Vagina (tissue), 2 donors: ENCODE data around the gene ST6GAL1. TPM values are rescaled to one million over a fixed set of nuclear protein-coding genes. Genes with fewer than 3 reads are reported as not detected.

ENCODE experiments used
- DNase-seq, 2 donors: peaks; one replicate each; pipeline ENCODE4 v3.0.0-alpha.2; 2017; ENCODE audit errors: extremely low spot score in 2 of 2
- H3K27ac ChIP-seq: fragments of 200-600 bp; sonication (generic); one replicate; pipeline ENCODE4 v1.5.1; 2019
- H3K27me3 ChIP-seq: fragments of 200-600 bp; sonication (generic); one replicate; pipeline ENCODE4 v1.5.1; 2019
- H3K36me3 ChIP-seq, 2 donors: fragments of 200-600 bp; sonication (generic); one replicate each; pipeline ENCODE4 v1.5.1; 2017 to 2019
- H3K4me1 ChIP-seq: fragments of 200-600 bp; sonication (generic); one replicate; pipeline ENCODE4 v1.5.1; 2019
- H3K4me3 ChIP-seq, 2 donors: fragments of 200-600 bp; sonication (generic); 1 replicate in 1 of 2; 2 replicates in 1 of 2; pipeline ENCODE4 v1.5.1; 2016 to 2019
- H3K9me3 ChIP-seq: fragments of 200-600 bp; sonication (generic); one replicate; pipeline ENCODE4 v1.5.1; 2019
- POLR2A ChIP-seq, 2 donors: fragments of 450-650 bp; IDR thresholded peaks; one replicate each; pipeline ENCODE4 v1.6.1; 2017; ENCODE audit warnings: antibody characterized with exemption in 2 of 2, mild to moderate bottlenecking in 2 of 2, moderate library complexity in 2 of 2
- POLR2AphosphoS5 ChIP-seq, 2 donors: sonication (generic); formaldehyde crosslinking; IDR thresholded peaks; one replicate each; pipeline ENCODE4 v1.9.0; 2017; ENCODE audit warnings: antibody characterized with exemption in 2 of 2, mild to moderate bottlenecking in 2 of 2, low read depth in 1 of 2; ENCODE audit not compliant: insufficient read depth in 1 of 2
- intact Hi-C: fragments of 100-400 bp; cut with DNase I; formaldehyde crosslinking; loops from one replicate; pipeline ENCODE4 v1.15.1; 2023
- total RNA-seq: library from RNA; depleted of rRNA; stranded (reverse); fragments of >200 nt; gene quantifications from one replicate; pipeline ENCODE4 v1.2.3, GENCODE V29; 2016
- TF ChIP-seq, protein P1 (sequence below), 3 experiments: fragments of 450-650 bp in 2 of 3; fragments of 200-600 bp in 1 of 3; sonication (generic) in 1 of 3; IDR thresholded peaks; one replicate each; pipeline ENCODE4 v1.5.1; 2017 to 2019; ENCODE audit warnings: antibody characterized with exemption in 3 of 3, mild to moderate bottlenecking in 2 of 3, moderate library complexity in 2 of 3

The ST6GAL1 gene
- total RNA-seq, 1 donor from 2014 or later: 37.8 TPM

DNA sequence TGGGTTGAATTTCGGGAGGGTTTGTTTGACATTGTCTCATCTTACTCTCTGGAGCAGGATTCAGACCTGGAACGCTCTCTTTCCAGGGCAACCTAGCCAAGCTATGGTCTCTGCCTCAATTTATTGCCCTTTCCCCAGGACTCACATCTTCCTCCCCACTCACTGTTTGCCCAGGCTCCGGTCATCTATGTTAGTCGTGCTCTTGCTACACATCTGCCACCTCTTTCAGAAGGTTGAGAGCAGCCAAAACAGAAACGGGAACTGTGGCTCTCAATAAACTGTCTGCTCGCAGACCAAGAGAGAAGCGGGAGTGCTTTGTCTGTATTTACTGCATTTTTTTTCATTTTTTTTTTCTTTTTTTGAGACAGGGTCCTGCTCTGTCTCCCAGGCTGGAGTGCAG, 81.6 kb downstream of the ST6GAL1 start:
- intact Hi-C loops: no loop called here
- no peak for TF ChIP-seq POLR2A (IDR thresholded peaks at IDR 0.05)
- TF ChIP-seq POLR2AphosphoS5 (IDR thresholded peaks at IDR 0.05; ENCODE audit: insufficient read depth in 1 of 2, low read depth in 1 of 2): no peak
- TF ChIP-seq, protein P1, sequence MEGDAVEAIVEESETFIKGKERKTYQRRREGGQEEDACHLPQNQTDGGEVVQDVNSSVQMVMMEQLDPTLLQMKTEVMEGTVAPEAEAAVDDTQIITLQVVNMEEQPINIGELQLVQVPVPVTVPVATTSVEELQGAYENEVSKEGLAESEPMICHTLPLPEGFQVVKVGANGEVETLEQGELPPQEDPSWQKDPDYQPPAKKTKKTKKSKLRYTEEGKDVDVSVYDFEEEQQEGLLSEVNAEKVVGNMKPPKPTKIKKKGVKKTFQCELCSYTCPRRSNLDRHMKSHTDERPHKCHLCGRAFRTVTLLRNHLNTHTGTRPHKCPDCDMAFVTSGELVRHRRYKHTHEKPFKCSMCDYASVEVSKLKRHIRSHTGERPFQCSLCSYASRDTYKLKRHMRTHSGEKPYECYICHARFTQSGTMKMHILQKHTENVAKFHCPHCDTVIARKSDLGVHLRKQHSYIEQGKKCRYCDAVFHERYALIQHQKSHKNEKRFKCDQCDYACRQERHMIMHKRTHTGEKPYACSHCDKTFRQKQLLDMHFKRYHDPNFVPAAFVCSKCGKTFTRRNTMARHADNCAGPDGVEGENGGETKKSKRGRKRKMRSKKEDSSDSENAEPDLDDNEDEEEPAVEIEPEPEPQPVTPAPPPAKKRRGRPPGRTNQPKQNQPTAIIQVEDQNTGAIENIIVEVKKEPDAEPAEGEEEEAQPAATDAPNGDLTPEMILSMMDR (IDR thresholded peaks at IDR 0.05): no peak
- H3K4me3 ChIP-seq: no peak overlapping the region
- H3K36me3 ChIP-seq: no peaks in the 10 kb centered on the region
- no peak overlapping the region for H3K27ac ChIP-seq
- no peak for DNase-seq
- no peaks in the 10 kb centered on the region for H3K4me1 ChIP-seq
- no peaks in the 10 kb centered on the region for H3K27me3 ChIP-seq
- H3K9me3 ChIP-seq: no peaks in the 10 kb centered on the region

DNA sequence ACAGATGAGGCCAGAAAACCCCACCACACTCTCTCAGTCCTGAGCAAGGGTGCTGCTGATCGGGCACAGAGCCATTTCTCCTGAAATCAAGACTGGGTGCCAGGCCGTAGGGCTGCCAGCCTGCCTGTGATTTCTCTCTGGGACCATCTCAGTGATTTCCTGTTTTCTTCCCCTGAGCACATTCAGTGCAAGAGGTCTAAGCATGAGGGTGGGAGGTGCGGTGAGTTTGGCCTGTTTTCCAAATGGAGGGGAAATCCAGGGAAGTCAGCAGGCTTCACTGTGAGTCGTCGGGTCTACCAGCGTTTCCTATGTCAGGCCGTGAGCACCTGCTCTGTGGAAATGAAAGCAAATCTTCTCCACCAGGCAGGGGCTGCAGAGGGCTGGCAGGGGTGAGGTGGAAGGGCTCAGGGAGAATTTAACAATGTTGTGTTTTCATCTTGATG, 82.3 kb downstream of the ST6GAL1 start:
- Histone ChIP-seq H3K36me3 (no peaks in the 10 kb centered on the region), H3K27ac (no peak overlapping the region), H3K4me3 (no peak overlapping the region), H3K9me3 (no peaks in the 10 kb centered on the region), H3K4me1 (no peaks in the 10 kb centered on the region), H3K27me3 (no peaks in the 10 kb centered on the region)
- intact Hi-C loops: no loop called here
- TF ChIP-seq POLR2A (IDR thresholded peaks at IDR 0.05): no peak
- TF ChIP-seq POLR2AphosphoS5 (IDR thresholded peaks at IDR 0.05; ENCODE audit: insufficient read depth in 1 of 2, low read depth in 1 of 2): no peak
- TF ChIP-seq, protein P1 (IDR thresholded peaks at IDR 0.05): no peak
- no peak for DNase-seq

DNA sequence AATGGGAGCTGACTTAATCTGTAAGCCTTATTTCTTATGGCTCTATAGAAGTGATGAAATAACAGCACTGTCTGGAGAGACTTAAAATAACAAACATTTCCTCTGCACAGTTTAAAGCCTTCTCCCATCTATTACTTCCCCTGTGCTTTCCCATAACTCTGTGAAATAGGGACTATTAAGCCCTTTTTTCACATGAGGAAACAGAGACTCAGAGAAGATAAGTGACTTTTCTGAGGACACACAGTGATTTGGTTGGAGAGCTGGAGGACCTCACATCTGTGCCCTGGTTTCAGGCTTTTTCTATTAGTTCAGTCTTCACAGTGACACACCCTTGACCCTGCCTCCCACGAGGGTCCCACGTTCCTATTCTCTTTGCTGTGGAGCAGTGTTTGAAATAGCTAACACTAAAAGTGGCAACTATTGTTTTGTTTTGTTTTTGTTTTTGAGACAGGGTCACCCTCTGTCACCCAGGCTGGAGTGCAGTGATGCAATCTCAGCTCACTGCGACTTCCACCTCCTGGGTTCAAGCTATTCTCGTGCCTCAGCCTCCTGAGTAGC, 82.9 kb downstream of the ST6GAL1 start:
- TF ChIP-seq POLR2AphosphoS5 (IDR thresholded peaks at IDR 0.05; ENCODE audit: insufficient read depth in 1 of 2, low read depth in 1 of 2): no peak
- TF ChIP-seq, protein P1 (IDR thresholded peaks at IDR 0.05): no peak
- intact Hi-C loops: no loop called here
- DNase-seq: no peak
- no peaks in the 10 kb centered on the region for H3K27me3 ChIP-seq
- no peaks in the 10 kb centered on the region for H3K36me3 ChIP-seq
- no peaks in the 10 kb centered on the region for H3K9me3 ChIP-seq
- H3K4me1 ChIP-seq: no peaks in the 10 kb centered on the region
- H3K27ac ChIP-seq: no peak overlapping the region
- no peak overlapping the region for H3K4me3 ChIP-seq

DNA sequence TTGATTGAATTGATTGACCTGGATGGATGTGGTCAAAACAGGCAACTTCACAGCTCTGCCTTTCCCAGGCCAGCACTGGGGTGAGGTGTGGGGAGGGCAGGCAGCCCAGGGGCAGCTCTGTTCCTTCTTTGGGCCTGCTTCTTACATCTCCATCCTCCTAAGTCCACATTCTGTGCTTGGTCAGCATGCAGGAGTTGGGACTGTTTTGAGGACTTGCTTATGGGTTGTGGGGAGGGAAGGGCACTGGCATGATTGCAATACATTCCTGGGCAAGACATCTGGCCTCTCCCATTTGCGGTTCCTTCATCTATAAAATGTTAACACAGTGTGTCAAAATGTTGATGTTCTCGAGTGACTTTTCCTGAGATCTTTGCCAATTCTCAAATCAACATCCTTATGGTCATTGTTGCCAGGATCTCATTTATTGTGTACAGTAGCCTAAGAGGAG, 84.1 kb downstream of the ST6GAL1 start:
- intact Hi-C loops: no loop called here
- Histone ChIP-seq H3K36me3 (no peaks in the 10 kb centered on the region), H3K27ac (no peak overlapping the region), H3K4me1 (no peaks in the 10 kb centered on the region), H3K27me3 (no peaks in the 10 kb centered on the region), H3K9me3 (no peaks in the 10 kb centered on the region), H3K4me3 (no peak overlapping the region)
- no peak for DNase-seq
- TF ChIP-seq POLR2A (IDR thresholded peaks at IDR 0.05): no peak

DNA sequence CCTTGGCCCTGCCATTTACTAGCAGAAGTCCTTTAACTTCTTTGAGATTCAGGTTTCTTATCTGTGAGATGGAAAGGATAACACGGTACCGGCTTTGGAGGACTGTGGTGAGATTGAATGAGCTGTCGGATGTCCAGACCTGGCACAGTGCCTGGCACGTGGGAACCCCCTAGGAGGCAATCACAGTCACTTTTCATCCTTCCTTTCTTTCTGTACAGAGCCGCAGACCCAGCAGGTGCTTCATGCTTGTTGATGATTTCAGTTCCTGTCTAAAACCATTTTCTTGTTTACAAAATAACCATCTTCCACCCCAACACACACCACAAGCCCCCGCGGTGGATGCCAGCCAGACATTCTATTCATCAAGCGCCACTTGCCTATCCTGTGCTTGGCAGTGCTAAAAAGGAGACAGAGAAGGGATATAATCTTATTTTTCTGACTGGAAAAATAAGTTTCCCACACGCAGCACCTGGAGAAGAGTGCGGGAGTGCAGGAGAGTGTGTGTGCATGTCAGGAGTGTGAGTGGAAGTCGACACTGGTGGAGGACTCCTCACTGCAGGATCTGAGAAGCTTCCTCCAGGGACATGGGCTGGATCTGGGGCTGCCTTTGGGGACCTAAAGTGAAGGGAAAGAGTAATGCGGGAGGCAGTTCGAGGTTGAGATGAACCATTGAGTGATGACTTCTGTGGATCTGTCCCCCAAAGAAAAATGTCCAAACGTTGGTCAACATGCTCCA, 85.7 kb downstream of the ST6GAL1 start:
- DNase-seq: no peak
- H3K4me3 ChIP-seq: no peak overlapping the region
- H3K4me1 ChIP-seq: no peaks in the 10 kb centered on the region
- TF ChIP-seq POLR2AphosphoS5 (IDR thresholded peaks at IDR 0.05; ENCODE audit: insufficient read depth in 1 of 2, low read depth in 1 of 2) (no peak), POLR2A (IDR thresholded peaks at IDR 0.05) (no peak)
- TF ChIP-seq, protein P1 (IDR thresholded peaks at IDR 0.05): no peak
- no peaks in the 10 kb centered on the region for H3K36me3 ChIP-seq
- no peak overlapping the region for H3K27ac ChIP-seq
- H3K27me3 ChIP-seq: no peaks in the 10 kb centered on the region
- intact Hi-C loops: no loop called here
- no peaks in the 10 kb centered on the region for H3K9me3 ChIP-seq
